B cell (primary cell): Measurements from ENCODE around the gene CTNNA1.

ENCODE experiments used
- CTCF ChIP-seq: fragments of 200-600 bp; IDR thresholded peaks from one replicate; pipeline ENCODE4 v1.8.0; 2022; ENCODE audit warnings: antibody characterized with exemption, mild to moderate bottlenecking
- EZH2 ChIP-seq: IDR thresholded peaks from 2 replicates; pipeline ENCODE4 v1.6.1; 2012; ENCODE audit warnings: borderline replicate concordance, low read depth, mild to moderate bottlenecking, moderate library complexity, low read length; ENCODE audit not compliant: insufficient read depth, poor library complexity, severe bottlenecking

GRCh38 chr5:138981586-138981985, 228.4 kb downstream of the CTNNA1 start:
- TF ChIP-seq CTCF = no peak
- TF ChIP-seq EZH2 = no peak
